K562 (cell line): Measurements from ENCODE around the gene ZNF121. TPM values are rescaled to one million over a fixed set of nuclear protein-coding genes. Genes with fewer than 3 reads are reported as not detected.

Experiments
- ADNP ChIP-seq: fragments of 200-800 bp; sonication (Bioruptor generic); IDR thresholded peaks from 2 replicates; pipeline ENCODE4 v1.6.1; 2016; ENCODE audit warnings: missing genetic modification characterization, missing compliant biosample characterization
- CBX3 ChIP-seq, 2 experiments: IDR thresholded peaks; 1 replicate in 1 of 2; 2 replicates in 1 of 2; pipeline ENCODE4 v1.6.1; 2012; ENCODE audit warnings: inconsistent platforms in 2 of 2, low read length in 2 of 2, borderline replicate concordance in 1 of 2, control low read depth in 1 of 2
- ERF ChIP-seq: fragments of 450-650 bp; formaldehyde crosslinking; IDR thresholded peaks from 2 replicates; pipeline ENCODE4 v1.4.0; 2020; ENCODE audit warnings: mild to moderate bottlenecking, mixed read lengths
- LARP7 ChIP-seq: fragments of 450-650 bp; IDR thresholded peaks from 2 replicates; pipeline ENCODE4 v1.6.1; 2016
- NFATC3 ChIP-seq: fragments of 450-650 bp; IDR thresholded peaks from 2 replicates; pipeline ENCODE4 v1.6.1; 2017; ENCODE audit warnings: mild to moderate bottlenecking
- SAFB2 ChIP-seq: fragments of 200-400 bp; formaldehyde crosslinking; IDR thresholded peaks from 2 replicates; pipeline ENCODE4 v1.6.1; 2018; ENCODE audit warnings: borderline replicate concordance, low read length, low read depth, moderate library complexity; ENCODE audit not compliant: severe bottlenecking
- SIN3A ChIP-seq, 2 experiments: fragments of 150-350 bp in 1 of 2; IDR thresholded peaks; 2 replicates each; pipeline ENCODE4 v1.6.1; 2011 to 2016; ENCODE audit warnings: borderline replicate concordance in 2 of 2, low read depth in 2 of 2, low read length in 2 of 2, mild to moderate bottlenecking in 2 of 2, moderate library complexity in 2 of 2; ENCODE audit not compliant: control insufficient read depth in 1 of 2
- SLC30A9 ChIP-seq: fragments of 250-450 bp; sonication (Bioruptor Pico); IDR thresholded peaks from 2 replicates; pipeline ENCODE4 v1.8.0; 2022; ENCODE audit warnings: mild to moderate bottlenecking, moderate library complexity
- SMARCA4 ChIP-seq: fragments of 450-650 bp; IDR thresholded peaks from 2 replicates; pipeline ENCODE4 v1.6.1; 2016
- SREBF1 ChIP-seq: fragments of 150-350 bp; IDR thresholded peaks from 2 replicates; pipeline ENCODE4 v1.6.1; 2014; ENCODE audit warnings: antibody characterized with exemption, low read depth, low read length, borderline replicate concordance
- SRF ChIP-seq, 2 experiments: fragments of 250-450, 450-650 bp in 1 of 2; sonication (Bioruptor Pico) in 1 of 2; sonication (generic) in 1 of 2; formaldehyde crosslinking; IDR thresholded peaks; 2 replicates each; pipeline versions ENCODE4 v1.5.0 to v1.5.1; 2020 to 2022; ENCODE audit warnings: mild to moderate bottlenecking in 1 of 2, missing genetic modification reagents in 1 of 2
- ZKSCAN8 ChIP-seq: fragments of 200-800 bp; sonication (Bioruptor generic); IDR thresholded peaks from 2 replicates; pipeline ENCODE4 v1.6.1; 2016; ENCODE audit warnings: missing genetic modification characterization, missing compliant biosample characterization
- ZNF551 ChIP-seq: fragments of 250-450 bp; sonication (Bioruptor Pico); IDR thresholded peaks from 2 replicates; pipeline ENCODE4 v1.5.0; 2021; ENCODE audit warnings: mild to moderate bottlenecking, moderate library complexity
- polyA plus RNA-seq, 8 experiments: library from polyadenylated mRNA; depleted of rRNA in 4 of 8; stranded (reverse) in 5 of 8; unstranded in 3 of 8; fragments of >200 nt; fragmentation: Nextera tagmentation in 2 of 8; fragmentation: Illumina TruSeq in 1 of 8; extraction: Ambion mirVana in 2 of 8; extraction: Trizol in 1 of 8; gene quantifications; 2 replicates each; pipeline versions ENCODE4 v1.2.1 to v1.2.3, GENCODE V29; 2011 to 2014; ENCODE audit warnings: inconsistent platforms in 1 of 8, missing spikeins in 1 of 8
- total RNA-seq, 7 experiments: library from RNA; depleted of rRNA in 6 of 7; stranded (reverse); fragments of >200 nt in 6 of 7; fragmentation: Illumina TruSeq in 2 of 7; extraction: Trizol in 2 of 7; gene quantifications; 2 replicates each; pipeline versions ENCODE4 v1.2.1 to v1.2.3, GENCODE V29; 2011 to 2021; ENCODE audit warnings: low replicate concordance in 1 of 7
- TF ChIP-seq, protein P1 (sequence below): conservative IDR thresholded peaks from 2 replicates; pipeline ENCODE4 v1.6.1; 2011; ENCODE audit warnings: low read depth, mild to moderate bottlenecking, low read length; ENCODE audit not compliant: control insufficient read depth
- TF ChIP-seq, protein P2 (sequence below): fragments of 200-800 bp; sonication (Bioruptor generic); IDR thresholded peaks from 2 replicates; pipeline ENCODE4 v1.6.1; 2016; ENCODE audit warnings: missing genetic modification characterization, missing compliant biosample characterization
- TF ChIP-seq, protein P3 (sequence below): fragments of 250-450 bp; sonication (Bioruptor Pico); IDR thresholded peaks from 2 replicates; pipeline ENCODE4 v1.5.0; 2022; ENCODE audit warnings: mild to moderate bottlenecking
- TF ChIP-seq, protein P4 (sequence below): fragments of 200-800 bp; sonication (Bioruptor generic); IDR thresholded peaks from 2 replicates; pipeline ENCODE4 v1.6.1; 2017; ENCODE audit warnings: missing genetic modification characterization, missing compliant biosample characterization

Gene ZNF121
- total and polyA plus RNA-seq, 9 of the 15 experiments (the other 6 are each of a cell fraction or from before 2014, with no cell fraction given) = 14.6 to 115 (median 33.4) TPM

DNA sequence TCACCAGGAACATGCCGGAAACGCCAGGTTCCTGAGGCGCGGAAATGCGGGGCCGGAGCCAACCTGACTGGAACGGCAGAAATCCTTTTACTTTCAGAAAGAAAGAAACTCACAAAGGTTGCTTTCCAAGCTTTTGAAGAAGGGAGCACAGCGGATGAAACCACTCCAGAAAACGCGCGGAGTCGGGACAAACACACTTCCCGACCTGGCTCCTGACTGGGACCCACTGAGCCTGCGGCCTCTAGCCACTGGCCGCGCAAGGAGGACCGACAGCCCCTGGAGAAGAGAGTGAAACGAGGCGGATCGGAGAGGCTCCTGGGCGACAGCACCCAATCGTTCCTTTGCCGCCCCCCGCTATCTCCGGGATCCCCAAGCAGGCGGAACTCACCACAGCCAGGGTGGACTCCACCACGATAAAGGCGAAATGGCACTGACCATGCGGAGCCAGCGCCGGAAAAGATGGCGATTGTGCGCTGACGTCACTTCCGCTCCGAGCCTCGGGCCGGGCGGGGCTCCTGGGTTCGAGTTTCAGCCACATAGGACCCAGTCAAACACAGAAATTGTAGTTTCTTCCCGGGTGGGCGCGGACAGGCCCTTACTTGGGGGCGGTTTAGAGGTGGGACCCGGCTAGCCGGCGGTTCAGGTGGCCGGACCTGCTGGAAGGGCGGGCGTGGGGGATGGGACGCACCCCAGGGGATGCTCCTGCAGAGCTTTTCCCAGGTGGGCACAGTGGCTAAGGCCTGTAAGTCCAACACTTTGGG, at the start of gene ZNF121 (continued):
- TF ChIP-seq, protein P1, sequence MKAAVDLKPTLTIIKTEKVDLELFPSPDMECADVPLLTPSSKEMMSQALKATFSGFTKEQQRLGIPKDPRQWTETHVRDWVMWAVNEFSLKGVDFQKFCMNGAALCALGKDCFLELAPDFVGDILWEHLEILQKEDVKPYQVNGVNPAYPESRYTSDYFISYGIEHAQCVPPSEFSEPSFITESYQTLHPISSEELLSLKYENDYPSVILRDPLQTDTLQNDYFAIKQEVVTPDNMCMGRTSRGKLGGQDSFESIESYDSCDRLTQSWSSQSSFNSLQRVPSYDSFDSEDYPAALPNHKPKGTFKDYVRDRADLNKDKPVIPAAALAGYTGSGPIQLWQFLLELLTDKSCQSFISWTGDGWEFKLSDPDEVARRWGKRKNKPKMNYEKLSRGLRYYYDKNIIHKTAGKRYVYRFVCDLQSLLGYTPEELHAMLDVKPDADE = peak; percentile 76; the same call in 1 of the 2 replicates
- TF ChIP-seq SRF (CRISPR knock-in tag; IDR thresholded peaks at IDR 0.05) (peak in 1 of 2 experiments; percentile 27; a peak in 1 of 4 replicates), ZKSCAN8 (CRISPR knock-in tag) (no peak), ERF (CRISPR knock-in tag) (no peak), SAFB2 (no peak), CBX3 (IDR thresholded peaks at IDR 0.05; ENCODE audit: borderline replicate concordance in 1 of 2, low read length in 2 of 2) (no peak; a peak in 1 of 3 replicates), NFATC3 (no peak), LARP7 (no peak), SIN3A (IDR thresholded peaks at IDR 0.05; ENCODE audit: borderline replicate concordance in 2 of 2, control insufficient read depth in 1 of 2, low read depth in 2 of 2, low read length in 2 of 2) (peak; percentile 43 to 55; a peak in 1 of 4 replicates), SLC30A9 (CRISPR knock-in tag) (no peak), ZNF551 (CRISPR knock-in tag) (no peak), SREBF1 (no peak), SMARCA4 (no peak), ADNP (no peak; the same call in 1 of the 2 replicates)
- TF ChIP-seq, protein P2, sequence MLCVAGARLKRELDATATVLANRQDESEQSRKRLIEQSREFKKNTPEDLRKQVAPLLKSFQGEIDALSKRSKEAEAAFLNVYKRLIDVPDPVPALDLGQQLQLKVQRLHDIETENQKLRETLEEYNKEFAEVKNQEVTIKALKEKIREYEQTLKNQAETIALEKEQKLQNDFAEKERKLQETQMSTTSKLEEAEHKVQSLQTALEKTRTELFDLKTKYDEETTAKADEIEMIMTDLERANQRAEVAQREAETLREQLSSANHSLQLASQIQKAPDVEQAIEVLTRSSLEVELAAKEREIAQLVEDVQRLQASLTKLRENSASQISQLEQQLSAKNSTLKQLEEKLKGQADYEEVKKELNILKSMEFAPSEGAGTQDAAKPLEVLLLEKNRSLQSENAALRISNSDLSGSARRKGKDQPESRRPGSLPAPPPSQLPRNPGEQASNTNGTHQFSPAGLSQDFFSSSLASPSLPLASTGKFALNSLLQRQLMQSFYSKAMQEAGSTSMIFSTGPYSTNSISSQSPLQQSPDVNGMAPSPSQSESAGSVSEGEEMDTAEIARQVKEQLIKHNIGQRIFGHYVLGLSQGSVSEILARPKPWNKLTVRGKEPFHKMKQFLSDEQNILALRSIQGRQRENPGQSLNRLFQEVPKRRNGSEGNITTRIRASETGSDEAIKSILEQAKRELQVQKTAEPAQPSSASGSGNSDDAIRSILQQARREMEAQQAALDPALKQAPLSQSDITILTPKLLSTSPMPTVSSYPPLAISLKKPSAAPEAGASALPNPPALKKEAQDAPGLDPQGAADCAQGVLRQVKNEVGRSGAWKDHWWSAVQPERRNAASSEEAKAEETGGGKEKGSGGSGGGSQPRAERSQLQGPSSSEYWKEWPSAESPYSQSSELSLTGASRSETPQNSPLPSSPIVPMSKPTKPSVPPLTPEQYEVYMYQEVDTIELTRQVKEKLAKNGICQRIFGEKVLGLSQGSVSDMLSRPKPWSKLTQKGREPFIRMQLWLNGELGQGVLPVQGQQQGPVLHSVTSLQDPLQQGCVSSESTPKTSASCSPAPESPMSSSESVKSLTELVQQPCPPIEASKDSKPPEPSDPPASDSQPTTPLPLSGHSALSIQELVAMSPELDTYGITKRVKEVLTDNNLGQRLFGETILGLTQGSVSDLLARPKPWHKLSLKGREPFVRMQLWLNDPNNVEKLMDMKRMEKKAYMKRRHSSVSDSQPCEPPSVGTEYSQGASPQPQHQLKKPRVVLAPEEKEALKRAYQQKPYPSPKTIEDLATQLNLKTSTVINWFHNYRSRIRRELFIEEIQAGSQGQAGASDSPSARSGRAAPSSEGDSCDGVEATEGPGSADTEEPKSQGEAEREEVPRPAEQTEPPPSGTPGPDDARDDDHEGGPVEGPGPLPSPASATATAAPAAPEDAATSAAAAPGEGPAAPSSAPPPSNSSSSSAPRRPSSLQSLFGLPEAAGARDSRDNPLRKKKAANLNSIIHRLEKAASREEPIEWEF (CRISPR knock-in tag) = no peak
- TF ChIP-seq, protein P3, sequence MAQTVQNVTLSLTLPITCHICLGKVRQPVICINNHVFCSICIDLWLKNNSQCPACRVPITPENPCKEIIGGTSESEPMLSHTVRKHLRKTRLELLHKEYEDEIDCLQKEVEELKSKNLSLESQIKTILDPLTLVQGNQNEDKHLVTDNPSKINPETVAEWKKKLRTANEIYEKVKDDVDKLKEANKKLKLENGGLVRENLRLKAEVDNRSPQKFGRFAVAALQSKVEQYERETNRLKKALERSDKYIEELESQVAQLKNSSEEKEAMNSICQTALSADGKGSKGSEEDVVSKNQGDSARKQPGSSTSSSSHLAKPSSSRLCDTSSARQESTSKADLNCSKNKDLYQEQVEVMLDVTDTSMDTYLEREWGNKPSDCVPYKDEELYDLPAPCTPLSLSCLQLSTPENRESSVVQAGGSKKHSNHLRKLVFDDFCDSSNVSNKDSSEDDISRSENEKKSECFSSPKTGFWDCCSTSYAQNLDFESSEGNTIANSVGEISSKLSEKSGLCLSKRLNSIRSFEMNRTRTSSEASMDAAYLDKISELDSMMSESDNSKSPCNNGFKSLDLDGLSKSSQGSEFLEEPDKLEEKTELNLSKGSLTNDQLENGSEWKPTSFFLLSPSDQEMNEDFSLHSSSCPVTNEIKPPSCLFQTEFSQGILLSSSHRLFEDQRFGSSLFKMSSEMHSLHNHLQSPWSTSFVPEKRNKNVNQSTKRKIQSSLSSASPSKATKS (CRISPR knock-in tag) = no peak
- TF ChIP-seq, protein P4, sequence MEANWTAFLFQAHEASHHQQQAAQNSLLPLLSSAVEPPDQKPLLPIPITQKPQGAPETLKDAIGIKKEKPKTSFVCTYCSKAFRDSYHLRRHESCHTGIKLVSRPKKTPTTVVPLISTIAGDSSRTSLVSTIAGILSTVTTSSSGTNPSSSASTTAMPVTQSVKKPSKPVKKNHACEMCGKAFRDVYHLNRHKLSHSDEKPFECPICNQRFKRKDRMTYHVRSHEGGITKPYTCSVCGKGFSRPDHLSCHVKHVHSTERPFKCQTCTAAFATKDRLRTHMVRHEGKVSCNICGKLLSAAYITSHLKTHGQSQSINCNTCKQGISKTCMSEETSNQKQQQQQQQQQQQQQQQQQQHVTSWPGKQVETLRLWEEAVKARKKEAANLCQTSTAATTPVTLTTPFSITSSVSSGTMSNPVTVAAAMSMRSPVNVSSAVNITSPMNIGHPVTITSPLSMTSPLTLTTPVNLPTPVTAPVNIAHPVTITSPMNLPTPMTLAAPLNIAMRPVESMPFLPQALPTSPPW (CRISPR knock-in tag) = peak; percentile 57; the same call in 1 of the 2 replicates
